ENCODE measurements around the gene SLC22A3.

Gene SLC22A3

GRCh38 chr6:160500639-160501038, 152.5 kb downstream of the SLC22A3 start:
- no peak for DNase-seq
